ENCODE data around the gene UPF1.

Gene UPF1

DNA sequence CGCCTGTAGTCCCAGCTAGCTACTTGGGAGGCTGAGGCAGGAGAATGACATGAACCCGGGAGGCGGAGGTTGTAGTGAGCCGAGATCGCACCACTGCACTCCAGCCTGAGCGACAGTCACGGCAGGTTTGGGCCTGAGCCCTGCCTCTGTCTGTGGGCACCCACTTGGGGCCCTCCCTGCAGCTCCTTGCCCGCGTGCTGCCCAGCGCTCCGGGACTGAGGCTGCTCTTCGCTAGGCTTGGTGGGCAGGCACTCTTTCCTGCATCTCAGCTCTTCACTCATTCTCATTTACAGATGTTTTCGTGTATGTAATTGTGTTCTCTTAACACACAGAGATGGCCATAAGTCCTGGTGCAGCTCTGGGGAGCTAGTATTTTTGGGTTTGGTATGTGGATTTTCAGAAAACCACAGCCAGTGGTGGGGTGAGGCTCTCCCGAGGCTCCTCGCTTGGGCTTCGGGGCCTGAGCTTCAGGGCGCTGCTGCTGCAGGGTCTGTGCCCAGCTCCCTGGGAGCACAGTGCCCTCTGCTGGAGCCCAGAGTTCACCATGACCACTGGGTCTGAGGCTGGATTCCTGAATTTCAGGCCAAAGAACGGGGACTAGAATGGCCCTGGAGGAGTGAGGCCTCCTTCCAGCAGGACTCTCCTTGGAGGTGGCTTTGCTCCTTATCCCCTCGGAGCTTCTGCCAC, 15.2 kb downstream of the UPF1 start:
- TF ChIP-seq, protein P1, sequence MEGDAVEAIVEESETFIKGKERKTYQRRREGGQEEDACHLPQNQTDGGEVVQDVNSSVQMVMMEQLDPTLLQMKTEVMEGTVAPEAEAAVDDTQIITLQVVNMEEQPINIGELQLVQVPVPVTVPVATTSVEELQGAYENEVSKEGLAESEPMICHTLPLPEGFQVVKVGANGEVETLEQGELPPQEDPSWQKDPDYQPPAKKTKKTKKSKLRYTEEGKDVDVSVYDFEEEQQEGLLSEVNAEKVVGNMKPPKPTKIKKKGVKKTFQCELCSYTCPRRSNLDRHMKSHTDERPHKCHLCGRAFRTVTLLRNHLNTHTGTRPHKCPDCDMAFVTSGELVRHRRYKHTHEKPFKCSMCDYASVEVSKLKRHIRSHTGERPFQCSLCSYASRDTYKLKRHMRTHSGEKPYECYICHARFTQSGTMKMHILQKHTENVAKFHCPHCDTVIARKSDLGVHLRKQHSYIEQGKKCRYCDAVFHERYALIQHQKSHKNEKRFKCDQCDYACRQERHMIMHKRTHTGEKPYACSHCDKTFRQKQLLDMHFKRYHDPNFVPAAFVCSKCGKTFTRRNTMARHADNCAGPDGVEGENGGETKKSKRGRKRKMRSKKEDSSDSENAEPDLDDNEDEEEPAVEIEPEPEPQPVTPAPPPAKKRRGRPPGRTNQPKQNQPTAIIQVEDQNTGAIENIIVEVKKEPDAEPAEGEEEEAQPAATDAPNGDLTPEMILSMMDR (conservative IDR thresholded peaks at IDR 0.05; ENCODE audit: low read depth, low read length) = peak; percentile 97
- peak; percentile 85 for DNase-seq (ENCODE audit: low read depth)
- no peak overlapping the region for H3K4me3 ChIP-seq (ENCODE audit: low read depth, low read length)

DNA sequence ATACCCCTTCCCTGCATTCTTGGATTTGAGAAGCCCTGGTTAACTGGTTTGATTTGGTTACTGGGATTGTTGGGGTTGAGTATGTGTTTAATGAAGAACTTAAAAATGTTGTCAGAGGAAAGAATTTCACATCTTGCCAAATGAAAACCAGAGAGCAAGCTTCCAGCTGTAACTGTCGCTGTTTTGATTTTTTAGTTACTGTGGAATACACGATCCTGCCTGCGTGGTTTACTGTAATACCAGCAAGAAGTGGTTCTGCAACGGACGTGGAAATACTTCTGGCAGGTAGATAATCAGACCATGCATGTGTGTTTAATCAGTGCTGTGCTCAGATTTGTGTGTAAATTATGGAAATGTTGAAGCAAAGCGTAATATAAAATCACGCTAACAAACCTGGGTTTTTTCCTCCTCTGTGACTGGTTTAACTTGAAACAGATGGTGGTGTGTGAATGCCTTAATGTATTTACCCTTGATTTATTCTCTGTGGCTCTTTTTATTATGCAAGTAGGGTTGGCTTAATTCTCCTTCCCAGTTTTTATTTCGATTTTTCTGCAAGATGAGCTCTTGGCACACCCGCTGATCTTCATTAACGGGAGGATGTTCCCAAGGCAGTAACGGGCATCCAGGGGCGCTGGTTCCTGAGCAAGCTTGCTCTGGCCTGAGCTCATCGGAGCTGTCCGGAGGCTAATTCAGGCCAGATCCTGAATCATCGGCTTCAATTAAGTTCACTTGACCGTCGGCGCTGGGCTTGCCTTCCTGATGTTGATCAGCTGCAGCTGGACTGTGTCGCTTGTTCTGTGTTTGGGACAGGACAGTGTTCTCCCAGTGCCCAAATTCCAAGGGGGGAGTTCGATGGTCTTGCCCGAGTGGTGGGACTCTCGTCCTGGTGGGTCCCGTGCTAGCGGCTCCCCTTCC, 16.0 kb downstream of the UPF1 start:
- TF ChIP-seq, protein P1 (conservative IDR thresholded peaks at IDR 0.05; ENCODE audit: low read depth, low read length) = no peak
- DNase-seq (ENCODE audit: low read depth) = peak; percentile 16

DNA sequence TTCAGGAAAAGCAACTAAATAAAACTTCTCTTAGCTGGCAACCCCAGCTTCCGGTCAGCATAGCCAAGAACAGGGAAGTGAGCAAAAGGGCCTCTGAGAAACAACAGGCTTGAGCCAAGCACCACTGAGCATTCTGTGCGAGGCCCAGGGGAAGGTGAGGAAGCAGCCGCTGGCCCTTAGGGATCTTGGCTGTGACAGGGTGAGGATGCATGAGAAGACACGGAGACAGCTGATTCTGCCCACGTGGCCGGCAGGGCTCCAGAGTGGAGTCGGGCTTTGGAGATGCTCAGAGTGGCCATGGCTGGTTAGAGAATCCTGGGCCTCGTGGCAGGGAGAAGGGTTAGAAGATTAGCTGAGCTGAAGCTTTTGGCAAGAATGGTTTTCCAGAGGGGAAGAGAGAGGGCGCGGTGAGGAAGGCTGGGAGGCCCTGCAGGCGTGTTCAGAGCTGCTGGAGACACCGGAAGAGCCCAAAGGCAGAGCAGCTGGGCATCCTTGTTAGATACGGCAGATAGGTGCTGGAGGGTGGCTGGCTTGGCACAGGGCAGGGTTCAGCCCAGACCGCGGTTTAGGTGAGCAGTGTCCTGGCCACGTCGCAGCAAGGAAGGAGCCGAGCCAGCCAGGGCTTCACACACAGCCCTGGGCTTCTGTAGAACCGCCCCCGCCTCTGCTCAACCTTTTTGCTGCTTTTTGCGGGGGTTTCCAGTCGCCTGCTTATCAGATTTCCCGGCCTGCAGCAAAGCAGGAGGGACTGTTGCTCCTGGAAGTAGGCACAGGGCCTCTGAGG, 17.3 kb downstream of the UPF1 start:
- H3K4me3 ChIP-seq (ENCODE audit: low read depth, low read length) = no peak overlapping the region
- TF ChIP-seq, protein P1 (conservative IDR thresholded peaks at IDR 0.05; ENCODE audit: low read depth, low read length) = no peak
- peak; percentile 72 for DNase-seq (ENCODE audit: low read depth)

More for the DNA sequence above, 16.0 kb downstream of the UPF1 start:
- no peak overlapping the region for H3K4me3 ChIP-seq (ENCODE audit: low read depth, low read length)

DNA sequence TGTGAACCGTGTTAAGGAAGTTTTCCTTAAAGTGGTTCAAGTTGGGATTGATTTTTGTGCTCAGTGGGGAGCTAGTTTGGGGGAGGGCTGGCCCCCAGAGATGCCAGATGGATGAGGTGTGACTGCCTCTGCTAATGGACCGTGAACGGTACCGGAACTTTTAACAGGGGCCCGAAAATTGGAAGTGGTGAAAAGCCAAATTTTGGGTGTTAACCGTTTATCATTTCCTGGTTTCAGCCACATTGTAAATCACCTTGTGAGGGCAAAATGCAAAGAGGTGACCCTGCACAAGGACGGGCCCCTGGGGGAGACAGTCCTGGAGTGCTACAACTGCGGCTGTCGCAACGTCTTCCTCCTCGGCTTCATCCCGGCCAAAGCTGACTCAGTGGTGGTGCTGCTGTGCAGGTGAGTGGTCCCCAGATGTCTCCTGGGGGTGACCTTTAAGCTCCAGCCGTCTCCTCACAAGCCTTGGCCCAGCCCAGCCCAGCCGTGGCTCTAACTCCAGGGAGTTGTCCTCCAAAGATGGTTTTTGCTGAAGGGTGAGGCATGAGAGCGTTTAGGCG, 18.2 kb downstream of the UPF1 start:
- DNase-seq (ENCODE audit: low read depth) = peak; percentile 20
- TF ChIP-seq, protein P1 (conservative IDR thresholded peaks at IDR 0.05; ENCODE audit: low read depth, low read length) = no peak
- no peak overlapping the region for H3K4me3 ChIP-seq (ENCODE audit: low read depth, low read length)

DNA sequence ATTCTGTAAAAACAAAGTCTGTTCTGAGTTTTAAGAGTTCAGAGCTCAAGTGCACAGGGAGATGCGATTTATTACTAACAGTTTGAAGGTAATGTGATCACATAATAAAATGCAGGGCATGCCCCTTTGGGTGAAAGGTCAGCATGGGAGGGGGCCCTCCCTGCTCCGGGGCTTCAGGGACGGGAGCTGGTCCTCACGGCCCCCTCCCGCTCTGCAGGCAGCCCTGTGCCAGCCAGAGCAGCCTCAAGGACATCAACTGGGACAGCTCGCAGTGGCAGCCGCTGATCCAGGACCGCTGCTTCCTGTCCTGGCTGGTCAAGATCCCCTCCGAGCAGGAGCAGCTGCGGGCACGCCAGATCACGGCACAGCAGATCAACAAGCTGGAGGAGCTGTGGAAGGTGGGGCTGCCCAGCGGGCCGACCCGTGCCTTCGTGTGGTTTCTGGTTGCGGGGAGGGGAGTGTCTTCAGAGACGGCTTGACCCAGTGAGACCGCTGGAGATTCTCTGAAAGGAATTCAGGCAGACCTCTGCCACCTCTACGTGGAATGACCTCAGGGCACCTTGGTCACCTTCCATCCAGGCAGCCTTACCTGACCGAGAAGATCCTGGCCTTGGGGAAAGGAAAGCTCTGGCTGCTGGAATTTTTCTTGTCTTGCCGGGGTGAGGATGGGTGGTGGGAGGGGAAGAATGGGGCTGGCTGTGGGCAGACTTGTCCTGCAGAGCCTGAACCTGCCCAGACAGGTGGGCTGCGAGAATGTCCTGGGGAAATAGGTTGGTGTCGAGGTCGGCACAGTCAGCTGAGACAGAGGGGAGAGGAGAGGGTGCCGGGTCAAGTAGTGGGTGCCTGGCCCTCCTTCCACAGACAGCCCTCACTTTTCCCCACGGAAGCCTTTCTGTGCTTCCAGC, 19.0 kb downstream of the UPF1 start:
- no peak overlapping the region for H3K4me3 ChIP-seq (ENCODE audit: low read depth, low read length)
- DNase-seq (ENCODE audit: low read depth) = peak; percentile 17
- TF ChIP-seq, protein P1 (conservative IDR thresholded peaks at IDR 0.05; ENCODE audit: low read depth, low read length) = no peak
